Activated naive CD8-positive, alpha-beta T cell (primary cell): Measurements from ENCODE around the gene RFX6.

Experiments used
- H3K27ac Mint-ChIP-seq: one replicate; pipeline ENCODE4 v1.8.0; 2021; ENCODE audit warnings: mixed read lengths
- H3K27me3 Mint-ChIP-seq: one replicate; pipeline ENCODE4 v1.8.0; 2021; ENCODE audit warnings: mixed read lengths
- H3K36me3 Mint-ChIP-seq: one replicate; pipeline ENCODE4 v1.8.0; 2021; ENCODE audit warnings: mixed read lengths
- H3K4me1 Mint-ChIP-seq: one replicate; pipeline ENCODE4 v1.8.0; 2021; ENCODE audit warnings: low read depth, mixed read lengths
- H3K4me3 Mint-ChIP-seq: one replicate; pipeline ENCODE4 v1.8.0; 2021; ENCODE audit warnings: mild to moderate bottlenecking, mixed read lengths
- H3K9me3 Mint-ChIP-seq: one replicate; pipeline ENCODE4 v1.8.0; 2021; ENCODE audit warnings: low read depth, mixed read lengths

Gene RFX6

GRCh38 chr6:116877743-116878142 lies 701 bp downstream of the RFX6 start:
- peaks cover 23% of the 10 kb centered on the region for H3K27me3 Mint-ChIP-seq
- peaks cover 5% of the 10 kb centered on the region for H3K36me3 Mint-ChIP-seq
- peak overlapping the region; percentile 48 for H3K4me3 Mint-ChIP-seq
- H3K27ac Mint-ChIP-seq, result no peak overlapping the region
- H3K4me1 Mint-ChIP-seq, result peaks cover 14% of the 10 kb centered on the region
- no peaks in the 10 kb centered on the region for H3K9me3 Mint-ChIP-seq

- Mint-ChIP-seq H3K27me3 (peaks cover 16% of the 10 kb centered on the region), H3K9me3 (no peaks in the 10 kb centered on the region), H3K27ac (no peak overlapping the region), H3K4me3 (no peak overlapping the region), H3K4me1 (peaks cover 11% of the 10 kb centered on the region), H3K36me3 (peaks cover 1% of the 10 kb centered on the region)
Observed at GRCh38 chr6:116881236-116881635, 4.2 kb downstream of the RFX6 start.

GRCh38 chr6:116883005-116883404 lies 6.0 kb downstream of the RFX6 start:
- no peak overlapping the region for H3K4me3 Mint-ChIP-seq
- H3K4me1 Mint-ChIP-seq, result no peaks in the 10 kb centered on the region
- H3K36me3 Mint-ChIP-seq, result no peaks in the 10 kb centered on the region
- H3K27ac Mint-ChIP-seq, result no peak overlapping the region
- H3K27me3 Mint-ChIP-seq, result peaks cover 7% of the 10 kb centered on the region
- no peaks in the 10 kb centered on the region for H3K9me3 Mint-ChIP-seq

- H3K9me3 Mint-ChIP-seq, result no peaks in the 10 kb centered on the region
Observed at GRCh38 chr6:116884530-116884929, 7.5 kb downstream of the RFX6 start.

GRCh38 chr6:116887168-116887567 lies 10.1 kb downstream of the RFX6 start:
- H3K4me1 Mint-ChIP-seq, result no peaks in the 10 kb centered on the region
- peaks cover 4% of the 10 kb centered on the region for H3K27me3 Mint-ChIP-seq
- H3K9me3 Mint-ChIP-seq, result no peaks in the 10 kb centered on the region
- H3K27ac Mint-ChIP-seq, result no peak overlapping the region
- no peaks in the 10 kb centered on the region for H3K36me3 Mint-ChIP-seq
- H3K4me3 Mint-ChIP-seq, result no peak overlapping the region

More at GRCh38 chr6:116884530-116884929, 7.5 kb downstream of the RFX6 start:
- Mint-ChIP-seq H3K4me3 (no peak overlapping the region), H3K27ac (no peak overlapping the region), H3K27me3 (peaks cover 7% of the 10 kb centered on the region), H3K4me1 (no peaks in the 10 kb centered on the region), H3K36me3 (no peaks in the 10 kb centered on the region)

- no peak overlapping the region for H3K27ac Mint-ChIP-seq
- H3K4me1 Mint-ChIP-seq, result no peaks in the 10 kb centered on the region
- H3K36me3 Mint-ChIP-seq, result no peaks in the 10 kb centered on the region
- no peak overlapping the region for H3K4me3 Mint-ChIP-seq
- H3K27me3 Mint-ChIP-seq, result peaks cover 3% of the 10 kb centered on the region
- no peaks in the 10 kb centered on the region for H3K9me3 Mint-ChIP-seq
Observed at GRCh38 chr6:116887894-116888293, 10.9 kb downstream of the RFX6 start.

GRCh38 chr6:116888732-116889360 lies 11.8 kb downstream of the RFX6 start:
- H3K36me3 Mint-ChIP-seq, result no peaks in the 10 kb centered on the region
- H3K27ac Mint-ChIP-seq, result no peak overlapping the region
- no peaks in the 10 kb centered on the region for H3K4me1 Mint-ChIP-seq
- no peak overlapping the region for H3K4me3 Mint-ChIP-seq
- no peaks in the 10 kb centered on the region for H3K9me3 Mint-ChIP-seq
- no peaks in the 10 kb centered on the region for H3K27me3 Mint-ChIP-seq

- H3K9me3 Mint-ChIP-seq, result no peaks in the 10 kb centered on the region
- no peaks in the 10 kb centered on the region for H3K27me3 Mint-ChIP-seq
- H3K4me1 Mint-ChIP-seq, result no peaks in the 10 kb centered on the region
- no peaks in the 10 kb centered on the region for H3K36me3 Mint-ChIP-seq
- H3K27ac Mint-ChIP-seq, result no peak overlapping the region
- H3K4me3 Mint-ChIP-seq, result no peak overlapping the region
Observed at GRCh38 chr6:116894669-116895068, 17.6 kb downstream of the RFX6 start.

- Mint-ChIP-seq H3K4me3 (no peak overlapping the region), H3K36me3 (no peaks in the 10 kb centered on the region), H3K27me3 (no peaks in the 10 kb centered on the region), H3K4me1 (no peaks in the 10 kb centered on the region), H3K9me3 (no peaks in the 10 kb centered on the region), H3K27ac (no peak overlapping the region)
Observed at GRCh38 chr6:116895935-116896334, 18.9 kb downstream of the RFX6 start.

- H3K36me3 Mint-ChIP-seq, result no peaks in the 10 kb centered on the region
- no peak overlapping the region for H3K27ac Mint-ChIP-seq
Observed at GRCh38 chr6:116902634-116903033, 25.6 kb downstream of the RFX6 start.

GRCh38 chr6:116922853-116923548 lies 46.0 kb downstream of the RFX6 start:
- H3K27me3 Mint-ChIP-seq, result no peaks in the 10 kb centered on the region
- H3K4me1 Mint-ChIP-seq, result no peaks in the 10 kb centered on the region
- H3K36me3 Mint-ChIP-seq, result no peaks in the 10 kb centered on the region
- no peak overlapping the region for H3K27ac Mint-ChIP-seq
- no peak overlapping the region for H3K4me3 Mint-ChIP-seq
- H3K9me3 Mint-ChIP-seq, result no peaks in the 10 kb centered on the region

More at GRCh38 chr6:116902634-116903033, 25.6 kb downstream of the RFX6 start:
- H3K9me3 Mint-ChIP-seq, result peaks cover 5% of the 10 kb centered on the region
- no peak overlapping the region for H3K4me3 Mint-ChIP-seq
- H3K4me1 Mint-ChIP-seq, result no peaks in the 10 kb centered on the region
- peaks cover 2% of the 10 kb centered on the region for H3K27me3 Mint-ChIP-seq

GRCh38 chr6:116924245-116924644 lies 47.2 kb downstream of the RFX6 start:
- H3K4me3 Mint-ChIP-seq, result no peak overlapping the region
- no peaks in the 10 kb centered on the region for H3K9me3 Mint-ChIP-seq
- H3K27me3 Mint-ChIP-seq, result no peaks in the 10 kb centered on the region
- H3K27ac Mint-ChIP-seq, result no peak overlapping the region
- H3K36me3 Mint-ChIP-seq, result no peaks in the 10 kb centered on the region
- H3K4me1 Mint-ChIP-seq, result no peaks in the 10 kb centered on the region

- Mint-ChIP-seq H3K4me1 (no peaks in the 10 kb centered on the region), H3K9me3 (no peaks in the 10 kb centered on the region)
Observed at GRCh38 chr6:116925088-116925794, 48.2 kb downstream of the RFX6 start.

GRCh38 chr6:116928677-116929076 lies 51.6 kb downstream of the RFX6 start:
- Mint-ChIP-seq H3K27ac (no peak overlapping the region), H3K9me3 (no peaks in the 10 kb centered on the region), H3K27me3 (no peaks in the 10 kb centered on the region), H3K4me1 (no peaks in the 10 kb centered on the region), H3K4me3 (no peak overlapping the region), H3K36me3 (no peaks in the 10 kb centered on the region)

More at GRCh38 chr6:116925088-116925794, 48.2 kb downstream of the RFX6 start:
- H3K4me3 Mint-ChIP-seq, result no peak overlapping the region
- no peaks in the 10 kb centered on the region for H3K27me3 Mint-ChIP-seq
- H3K27ac Mint-ChIP-seq, result no peak overlapping the region
- H3K36me3 Mint-ChIP-seq, result no peaks in the 10 kb centered on the region

GRCh38 chr6:116929825-116930224 lies 52.8 kb downstream of the RFX6 start:
- Mint-ChIP-seq H3K4me1 (no peaks in the 10 kb centered on the region), H3K36me3 (no peaks in the 10 kb centered on the region), H3K27ac (no peak overlapping the region), H3K9me3 (no peaks in the 10 kb centered on the region), H3K4me3 (no peak overlapping the region), H3K27me3 (no peaks in the 10 kb centered on the region)
